Upper lobe of right lung (tissue), 1 donor: ENCODE data around the gene CA10. TPM values are rescaled to one million over a fixed set of nuclear protein-coding genes. Genes with fewer than 3 reads are reported as not detected.

ENCODE experiments used
- ATAC-seq: fragments of 200-7000 bp; cut with Tn5 transposase; one replicate; pipeline ENCODE4 v1.9.1; 2020; ENCODE audit warnings: mild to moderate bottlenecking, moderate library complexity
- DNase-seq: peaks from one replicate; pipeline ENCODE4 v3.0.0-alpha.2; 2020
- H3K27ac ChIP-seq: fragments of 200-600 bp; one replicate; pipeline ENCODE4 v1.8.0; 2022
- H3K27me3 ChIP-seq: fragments of 200-600 bp; one replicate; pipeline ENCODE4 v1.8.0; 2022; ENCODE audit warnings: mild to moderate bottlenecking
- H3K36me3 ChIP-seq: fragments of 200-600 bp; one replicate; pipeline ENCODE4 v1.8.0; 2022
- H3K4me1 ChIP-seq: fragments of 200-600 bp; one replicate; pipeline ENCODE4 v1.8.0; 2022
- H3K4me3 ChIP-seq: fragments of 200-600 bp; one replicate; pipeline ENCODE4 v1.8.0; 2022; ENCODE audit warnings: mild to moderate bottlenecking
- H3K9me3 ChIP-seq: fragments of 200-600 bp; one replicate; pipeline ENCODE4 v1.8.0; 2022
- CTCF ChIP-seq: fragments of 200-600 bp; IDR thresholded peaks from one replicate; pipeline ENCODE4 v1.8.0; 2022; ENCODE audit warnings: antibody characterized with exemption
- intact Hi-C: fragments of 100-400 bp; cut with DNase I; formaldehyde crosslinking; loops from one replicate; pipeline ENCODE4 v1.11.0; 2022
- total RNA-seq: library from RNA; stranded (reverse); fragmentation: NEBNext Ultra II Directional; extraction: Animal tissue kit (Norgen Biotek cat#: 25700); gene quantifications from one replicate; pipeline ENCODE4 v1.2.1, GENCODE V29; 2021
- donor health status: DM: no; HTN: yes; CAD: no; lungs with severe emphysema.

CA10 gene
- total RNA-seq, 1 donor from 2014 or later: not detected

- TF ChIP-seq CTCF: no peak
- Histone ChIP-seq H3K36me3 (no peaks in the 10 kb centered on the region), H3K4me1 (no peaks in the 10 kb centered on the region), H3K9me3 (no peaks in the 10 kb centered on the region), H3K27ac (no peak overlapping the region), H3K27me3 (no peaks in the 10 kb centered on the region), H3K4me3 (no peak overlapping the region)
- ATAC-seq (no peak), DNase-seq (no peak)
- intact Hi-C loops: no loop called here
Measured at GRCh38 chr17:51660266-51660665, 498.2 kb downstream of the CA10 start.

- Histone ChIP-seq H3K4me1 (no peaks in the 10 kb centered on the region), H3K36me3 (no peaks in the 10 kb centered on the region), H3K4me3 (no peak overlapping the region), H3K9me3 (no peaks in the 10 kb centered on the region), H3K27me3 (no peaks in the 10 kb centered on the region), H3K27ac (no peak overlapping the region)
- intact Hi-C loops: no loop called here
- no peak for TF ChIP-seq CTCF
- no peak for DNase-seq
- ATAC-seq: no peak
Measured at GRCh38 chr17:51657224-51657623, 501.3 kb downstream of the CA10 start.

GRCh38 chr17:51653878-51654277 is 504.6 kb downstream of the CA10 start:
- Histone ChIP-seq H3K36me3 (no peaks in the 10 kb centered on the region), H3K4me3 (no peak overlapping the region), H3K27ac (no peak overlapping the region), H3K9me3 (no peaks in the 10 kb centered on the region), H3K4me1 (no peaks in the 10 kb centered on the region), H3K27me3 (no peaks in the 10 kb centered on the region)
- DNase-seq (no peak), ATAC-seq (no peak)
- no peak for TF ChIP-seq CTCF
- intact Hi-C loops: no loop called here

GRCh38 chr17:51652529-51652928 is 506.0 kb downstream of the CA10 start:
- DNase-seq (no peak), ATAC-seq (no peak)
- TF ChIP-seq CTCF: no peak
- Histone ChIP-seq H3K9me3 (no peaks in the 10 kb centered on the region), H3K27me3 (no peaks in the 10 kb centered on the region), H3K36me3 (no peaks in the 10 kb centered on the region), H3K4me1 (no peaks in the 10 kb centered on the region), H3K27ac (no peak overlapping the region), H3K4me3 (no peak overlapping the region)
- intact Hi-C loops: no loop called here

GRCh38 chr17:51651513-51652298 is 506.8 kb downstream of the CA10 start:
- no peak overlapping the region for H3K27ac ChIP-seq
- no peaks in the 10 kb centered on the region for H3K36me3 ChIP-seq
- no peaks in the 10 kb centered on the region for H3K9me3 ChIP-seq
- H3K4me1 ChIP-seq: no peaks in the 10 kb centered on the region
- no peak overlapping the region for H3K4me3 ChIP-seq
- no peak for DNase-seq
- H3K27me3 ChIP-seq: no peaks in the 10 kb centered on the region
- ATAC-seq: no peak
- intact Hi-C loops: no loop called here
- no peak for TF ChIP-seq CTCF
